GM18868 (cell line): ENCODE measurements around the gene KMO.

Experiments
- ATAC-seq: cut with Tn5 transposase; IDR thresholded peaks from one replicate; pipeline ENCODE4 v1.9.1; 2021; ENCODE audit warnings: mild to moderate bottlenecking, moderate library complexity; ENCODE audit not compliant: unreplicated experiment

The KMO gene

GRCh38 chr1:241536304-241536703, 4.1 kb downstream of the KMO start:
- no peak for ATAC-seq

GRCh38 chr1:241536969-241537368, 4.8 kb downstream of the KMO start:
- ATAC-seq = no peak

GRCh38 chr1:241542199-241542907, 10.2 kb downstream of the KMO start:
- no peak for ATAC-seq

DNA sequence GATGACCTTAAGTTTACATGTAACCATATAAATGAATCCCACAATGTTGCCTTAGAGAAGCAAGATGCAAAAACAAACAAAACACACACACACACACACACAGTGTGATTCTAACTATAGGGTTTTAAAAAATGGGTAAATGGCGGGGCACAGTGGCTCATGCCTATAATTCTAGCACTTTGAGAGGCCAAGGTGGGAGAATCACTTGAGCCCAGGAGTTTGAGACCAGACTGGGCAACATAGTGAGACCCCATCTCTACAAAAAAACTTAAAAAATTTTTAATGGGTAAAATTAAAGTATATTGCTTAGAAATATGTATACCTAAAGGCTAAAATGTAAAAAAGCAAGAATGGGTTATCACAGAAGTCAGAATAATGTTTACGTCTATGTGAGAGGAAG, 15.8 kb downstream of the KMO start:
- no peak for ATAC-seq

- no peak for ATAC-seq
Measured at GRCh38 chr1:241550318-241550717, 18.1 kb downstream of the KMO start.

GRCh38 chr1:241551759-241552638, 19.8 kb downstream of the KMO start:
- ATAC-seq = peak; percentile 82

DNA sequence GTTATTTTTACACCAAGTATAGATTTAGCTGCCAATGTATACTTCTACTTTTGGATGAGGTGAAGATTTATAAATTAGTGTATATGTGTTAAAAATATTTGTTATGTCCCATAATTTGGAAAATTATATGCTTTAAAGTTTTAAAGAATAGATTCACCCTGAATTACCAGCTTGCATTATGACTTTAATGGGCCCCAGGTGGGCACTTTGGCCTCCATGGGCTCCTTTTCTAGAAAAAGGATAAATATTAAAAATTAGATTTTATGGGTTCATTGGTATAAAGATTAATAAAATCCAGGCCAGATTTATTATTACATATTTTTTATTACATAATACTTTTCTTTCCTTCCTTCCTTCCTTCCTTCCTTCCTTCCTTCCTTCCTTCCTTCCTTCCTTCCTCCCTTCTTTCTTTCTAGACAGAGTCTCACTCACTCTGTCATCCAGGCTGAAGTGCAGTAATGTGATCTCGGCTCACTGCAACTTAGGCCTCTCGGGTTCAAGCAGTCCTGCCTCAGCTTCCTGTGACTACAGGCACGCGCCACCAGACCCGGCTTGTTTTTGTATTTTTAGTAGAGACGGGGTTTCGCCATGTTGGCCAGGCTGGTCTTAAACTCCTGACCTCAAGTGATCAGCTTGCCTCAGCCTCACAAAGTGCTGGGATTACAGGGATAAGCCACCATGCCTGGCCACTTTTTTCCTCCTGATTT, 21.9 kb downstream of the KMO start:
- ATAC-seq = no peak

GRCh38 chr1:241555526-241555925, 23.3 kb downstream of the KMO start:
- no peak for ATAC-seq

- ATAC-seq = no peak
Measured at GRCh38 chr1:241557031-241557430, 24.9 kb downstream of the KMO start.

DNA sequence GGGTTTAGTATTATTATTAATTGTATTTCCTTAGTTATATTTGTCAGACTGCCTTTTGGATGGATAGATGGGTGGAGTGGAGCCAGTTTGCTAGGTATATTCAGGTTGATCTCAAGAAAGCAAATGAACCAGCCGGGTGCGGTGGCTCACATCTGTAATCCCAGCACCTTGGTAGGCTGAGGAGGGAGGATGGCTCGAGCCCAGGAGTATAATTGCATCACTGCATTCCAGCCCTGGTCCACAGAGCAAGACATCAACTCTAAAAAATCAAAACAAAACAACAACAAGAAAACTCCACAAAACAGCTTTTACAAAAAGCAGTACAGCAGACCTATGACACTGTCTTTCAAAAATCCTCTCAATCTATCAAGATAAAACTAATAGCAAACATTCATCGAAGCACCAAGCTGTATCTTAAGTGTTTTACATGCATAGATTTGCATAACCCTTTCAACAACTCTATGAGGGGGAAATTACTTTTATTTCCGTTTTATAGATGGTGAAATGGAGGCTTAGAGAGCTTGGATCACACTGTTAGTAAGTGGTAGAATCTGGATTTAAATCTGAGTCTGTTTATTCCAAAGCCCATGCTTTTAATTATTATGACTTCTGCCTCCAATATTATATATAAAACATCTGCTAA, 25.5 kb downstream of the KMO start:
- ATAC-seq = no peak

DNA sequence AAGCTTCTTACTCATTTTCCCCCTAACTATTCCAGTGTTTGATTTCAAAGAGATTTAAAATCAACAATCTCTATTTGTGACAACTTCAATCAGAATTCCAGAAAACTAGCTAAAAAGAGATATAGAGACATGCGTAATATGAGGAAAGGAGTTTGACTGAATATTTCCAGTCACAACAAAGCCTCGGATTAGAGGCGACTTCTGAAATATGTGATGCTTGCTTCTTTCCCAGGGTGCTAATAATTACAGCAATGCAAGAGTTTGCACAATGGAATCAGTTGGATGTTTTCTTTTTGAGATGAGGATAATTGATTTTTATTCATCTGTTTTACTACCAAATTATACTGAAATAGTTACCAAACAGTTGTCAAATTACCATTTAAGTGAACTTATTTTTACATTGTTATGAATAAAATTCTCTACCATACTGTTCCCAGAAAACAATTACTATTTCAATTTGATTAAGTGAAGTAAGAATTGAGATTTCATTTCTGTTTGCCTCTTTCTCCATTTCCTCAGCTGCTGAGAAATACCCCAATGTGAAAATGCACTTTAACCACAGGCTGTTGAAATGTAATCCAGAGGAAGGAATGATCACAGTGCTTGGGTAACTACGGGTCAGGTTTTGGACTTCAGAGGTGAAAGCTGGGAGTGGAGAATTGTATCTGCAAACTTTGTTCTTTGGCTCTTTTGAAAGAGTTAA, 28.1 kb downstream of the KMO start:
- ATAC-seq = no peak

DNA sequence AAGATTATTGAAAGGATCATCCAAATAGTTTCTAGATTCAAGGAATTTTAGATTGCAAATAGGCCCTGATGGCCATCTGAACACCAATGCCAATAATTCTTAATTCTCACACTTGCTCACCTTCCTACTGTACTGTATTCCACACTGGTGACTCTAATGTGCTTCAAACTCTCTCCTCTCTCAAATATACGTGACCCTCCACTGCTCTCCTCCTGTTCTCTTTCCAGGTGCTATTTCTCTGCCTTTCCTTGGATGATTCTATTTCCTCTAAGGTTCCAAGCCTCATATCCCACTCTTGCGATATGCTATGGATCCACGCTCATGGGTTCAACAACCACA, 28.6 kb downstream of the KMO start:
- ATAC-seq = no peak

- ATAC-seq = no peak
Measured at GRCh38 chr1:241569848-241570247, 37.7 kb downstream of the KMO start.

- ATAC-seq = no peak
Measured at GRCh38 chr1:241574154-241574553, 42.0 kb downstream of the KMO start.

- ATAC-seq = peak; percentile 53
Measured at GRCh38 chr1:241579434-241579833, 47.3 kb downstream of the KMO start.

DNA sequence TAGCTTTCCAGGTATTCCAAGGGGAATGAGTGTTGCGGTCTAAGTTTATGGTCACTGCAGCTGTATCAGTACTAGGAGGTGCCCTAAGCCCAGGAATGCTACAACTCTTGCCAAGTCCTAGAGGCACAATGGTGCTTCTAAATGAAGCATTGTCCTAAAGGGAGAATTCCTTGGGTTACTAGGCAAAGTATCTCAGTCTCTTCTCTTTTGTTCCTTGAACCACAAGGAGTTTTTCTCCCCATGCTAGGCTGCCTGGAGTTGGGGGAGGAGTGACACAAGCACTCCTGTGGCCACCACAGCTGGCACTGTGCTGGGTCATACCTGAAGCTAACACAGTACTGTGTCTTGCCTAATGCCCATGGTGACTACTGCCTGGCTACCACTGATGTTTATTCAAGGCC, 50.7 kb downstream of the KMO start:
- no peak for ATAC-seq

GRCh38 chr1:241586905-241587512, 54.8 kb downstream of the KMO start:
- ATAC-seq = no peak

- ATAC-seq = no peak
Measured at GRCh38 chr1:241589521-241589920, 57.3 kb downstream of the KMO start.

DNA sequence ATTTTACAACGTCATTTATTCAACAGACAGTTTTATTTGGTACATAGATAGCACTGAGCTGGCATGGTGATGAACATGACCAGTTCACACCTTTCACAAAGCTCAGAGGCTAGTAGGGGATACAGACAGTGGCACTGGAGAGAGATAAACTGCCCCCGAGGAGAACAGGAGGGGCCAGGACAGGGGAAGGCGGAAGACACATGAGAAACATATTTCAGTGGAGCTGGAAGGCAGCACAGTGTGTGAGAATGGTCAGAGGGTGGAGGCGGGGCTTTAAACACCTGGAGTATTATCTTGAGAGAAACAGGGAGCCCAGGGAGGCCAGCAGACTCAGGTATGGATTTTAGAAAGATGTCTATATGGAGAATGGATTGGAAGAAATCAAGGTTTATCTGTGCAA, 58.5 kb downstream of the KMO start:
- ATAC-seq = no peak

- ATAC-seq = no peak
Measured at GRCh38 chr1:241591317-241591716, 59.1 kb downstream of the KMO start.
